Measurements from ENCODE around the gene JSRP1.

JSRP1 gene

GRCh38 chr19:2232286-2233151 lies 23.7 kb downstream of the JSRP1 start:
- Histone ChIP-seq H3K9ac (ENCODE audit: low read length) (no peak overlapping the region), H2AK5ac (ENCODE audit: low read length) (no peak overlapping the region), H3K56ac (ENCODE audit: low read length) (no peak overlapping the region), H3K23ac (ENCODE audit: low read length) (no peak overlapping the region), H3K18ac (ENCODE audit: low read length) (no peak overlapping the region), H3K79me1 (ENCODE audit: low read length) (peaks cover 12% of the 10 kb centered on the region), H3K4me3 (ENCODE audit: low read length) (no peak overlapping the region), H3K36me3 (ENCODE audit: control insufficient read depth, insufficient read depth, low read length) (peaks cover 4% of the 10 kb centered on the region), H3K27me3 (ENCODE audit: insufficient read depth, low read length, poor library complexity) (no peaks in the 10 kb centered on the region), H3K4me1 (ENCODE audit: control insufficient read depth, low read depth, low read length) (peaks cover under 1% of the 10 kb centered on the region), H4K8ac (ENCODE audit: low read depth, low read length) (no peak overlapping the region), H2BK5ac (ENCODE audit: low read length) (no peak overlapping the region), H2BK120ac (ENCODE audit: low read depth, low read length) (no peak overlapping the region), H3K27ac (ENCODE audit: low read depth, low read length) (no peak overlapping the region), H2BK15ac (replicated peaks; ENCODE audit: low read depth) (no peak overlapping the region), H3K4me2 (ENCODE audit: low read length) (no peak overlapping the region), H3K79me2 (ENCODE audit: control insufficient read depth, insufficient read depth, low read length) (peaks cover 28% of the 10 kb centered on the region), H4K5ac (ENCODE audit: low read length) (no peak overlapping the region), H3K4ac (ENCODE audit: low read depth, low read length) (no peak overlapping the region)
- no peak for DNase-seq
- WGBS (ENCODE audit: extremely low coverage, insufficient coverage, low lambda C conversion rate), result no CpG with 5 or more reads among the region's 30 CpGs

DNA sequence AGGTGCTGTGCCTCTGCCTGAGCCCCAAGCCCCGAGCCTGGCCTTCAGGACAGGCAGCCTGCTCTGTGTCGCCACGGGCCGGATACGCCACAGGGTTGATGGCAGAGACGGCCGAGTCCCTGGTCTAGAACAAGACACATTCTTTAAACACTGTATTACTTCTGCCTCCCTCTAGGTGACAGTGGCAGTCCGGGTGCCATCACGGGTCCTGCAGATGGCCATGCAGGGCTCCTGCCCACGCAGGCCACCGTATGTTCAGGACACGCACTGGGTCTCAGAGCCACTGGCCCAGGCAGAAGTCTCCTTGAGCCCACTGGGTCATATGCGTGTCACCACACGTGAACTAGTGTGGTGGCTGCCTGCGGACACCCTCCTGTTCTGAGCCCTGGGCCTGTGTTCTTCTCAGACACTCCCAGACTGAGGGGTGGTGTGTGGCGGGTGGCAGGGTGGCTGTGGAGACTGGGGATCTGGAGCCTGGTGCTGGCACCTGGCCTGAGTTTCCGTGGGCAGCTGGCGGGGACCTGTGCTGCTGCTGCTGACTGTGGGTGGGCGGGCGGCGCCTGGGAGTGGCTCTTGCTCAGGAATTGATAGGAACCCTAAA lies 24.5 kb downstream of the JSRP1 start:
- Histone ChIP-seq H2BK120ac (ENCODE audit: low read depth, low read length) (no peak overlapping the region), H3K4me2 (ENCODE audit: low read length) (no peak overlapping the region), H3K79me2 (ENCODE audit: control insufficient read depth, insufficient read depth, low read length) (peaks cover 22% of the 10 kb centered on the region), H3K4me3 (ENCODE audit: low read length) (no peak overlapping the region), H4K5ac (ENCODE audit: low read length) (no peak overlapping the region), H3K56ac (ENCODE audit: low read length) (no peak overlapping the region), H2BK5ac (ENCODE audit: low read length) (no peak overlapping the region), H3K27ac (ENCODE audit: low read depth, low read length) (no peak overlapping the region), H4K8ac (ENCODE audit: low read depth, low read length) (no peak overlapping the region), H3K36me3 (ENCODE audit: control insufficient read depth, insufficient read depth, low read length) (peaks cover 4% of the 10 kb centered on the region), H3K18ac (ENCODE audit: low read length) (no peak overlapping the region), H3K4me1 (ENCODE audit: control insufficient read depth, low read depth, low read length) (no peaks in the 10 kb centered on the region), H3K79me1 (ENCODE audit: low read length) (peaks cover 11% of the 10 kb centered on the region), H3K4ac (ENCODE audit: low read depth, low read length) (no peak overlapping the region), H3K9ac (ENCODE audit: low read length) (no peak overlapping the region), H3K23ac (ENCODE audit: low read length) (no peak overlapping the region), H2BK15ac (replicated peaks; ENCODE audit: low read depth) (no peak overlapping the region), H2AK5ac (ENCODE audit: low read length) (no peak overlapping the region), H3K27me3 (ENCODE audit: insufficient read depth, low read length, poor library complexity) (no peaks in the 10 kb centered on the region)
- WGBS (ENCODE audit: extremely low coverage, insufficient coverage, low lambda C conversion rate), result no CpG with 5 or more reads among the region's 21 CpGs
- DNase-seq, result peak; percentile 36

DNA sequence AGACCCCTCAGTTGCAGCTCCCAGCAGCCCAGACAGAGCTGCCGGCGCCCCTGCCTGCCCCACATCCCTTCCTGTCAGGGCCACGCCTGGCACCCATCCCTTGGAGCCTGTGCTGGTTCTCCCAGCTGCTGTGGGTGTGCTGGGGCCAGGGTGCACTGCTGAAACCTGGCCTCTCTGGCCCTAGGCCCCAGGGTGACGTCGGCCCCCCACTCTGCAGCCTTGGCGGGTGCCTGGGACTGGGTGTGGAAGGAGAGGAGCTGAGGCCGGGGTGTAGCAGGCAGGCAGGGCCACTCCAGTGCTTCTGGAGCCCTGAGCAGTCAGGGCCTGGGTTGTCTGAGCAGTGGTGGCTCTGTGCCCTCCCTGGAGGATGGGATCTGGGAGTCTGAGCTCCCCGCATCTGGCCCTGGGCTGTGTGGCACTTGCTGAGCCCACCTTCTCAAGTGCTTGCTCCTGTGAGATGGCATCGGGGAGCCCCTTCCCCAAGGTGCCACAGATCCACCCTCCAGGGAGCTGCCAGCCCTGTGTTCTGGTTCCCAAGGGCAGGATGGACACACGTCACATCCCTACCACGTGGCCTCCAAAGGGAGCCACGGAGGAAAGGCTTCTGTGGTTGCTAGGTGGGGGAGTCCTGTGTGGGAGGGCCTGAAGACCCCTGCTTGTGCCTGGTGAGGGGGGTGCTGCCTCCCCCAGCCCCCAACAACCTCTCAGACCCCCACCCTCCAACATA lies 25.2 kb downstream of the JSRP1 start:
- no CpG with 5 or more reads among the region's 12 CpGs for WGBS (ENCODE audit: extremely low coverage, insufficient coverage, low lambda C conversion rate)
- Histone ChIP-seq H3K9ac (ENCODE audit: low read length) (no peak overlapping the region), H3K18ac (ENCODE audit: low read length) (no peak overlapping the region), H2BK5ac (ENCODE audit: low read length) (no peak overlapping the region), H3K27ac (ENCODE audit: low read depth, low read length) (no peak overlapping the region), H4K5ac (ENCODE audit: low read length) (no peak overlapping the region), H3K4ac (ENCODE audit: low read depth, low read length) (no peak overlapping the region), H3K79me1 (ENCODE audit: low read length) (peaks cover 11% of the 10 kb centered on the region), H4K8ac (ENCODE audit: low read depth, low read length) (no peak overlapping the region), H2AK5ac (ENCODE audit: low read length) (no peak overlapping the region), H2BK15ac (replicated peaks; ENCODE audit: low read depth) (no peak overlapping the region), H3K56ac (ENCODE audit: low read length) (no peak overlapping the region), H3K79me2 (ENCODE audit: control insufficient read depth, insufficient read depth, low read length) (peaks cover 22% of the 10 kb centered on the region), H3K4me1 (ENCODE audit: control insufficient read depth, low read depth, low read length) (no peaks in the 10 kb centered on the region), H3K4me2 (ENCODE audit: low read length) (no peak overlapping the region), H2BK120ac (ENCODE audit: low read depth, low read length) (no peak overlapping the region), H3K23ac (ENCODE audit: low read length) (no peak overlapping the region), H3K27me3 (ENCODE audit: insufficient read depth, low read length, poor library complexity) (no peaks in the 10 kb centered on the region), H3K4me3 (ENCODE audit: low read length) (no peak overlapping the region), H3K36me3 (ENCODE audit: control insufficient read depth, insufficient read depth, low read length) (peaks cover 4% of the 10 kb centered on the region)
- DNase-seq, result no peak

GRCh38 chr19:2230033-2230531 lies 26.1 kb downstream of the JSRP1 start:
- no peak for DNase-seq
- Histone ChIP-seq H3K18ac (ENCODE audit: low read length) (no peak overlapping the region), H2AK5ac (ENCODE audit: low read length) (no peak overlapping the region), H3K56ac (ENCODE audit: low read length) (no peak overlapping the region), H3K27me3 (ENCODE audit: insufficient read depth, low read length, poor library complexity) (no peaks in the 10 kb centered on the region), H3K23ac (ENCODE audit: low read length) (no peak overlapping the region), H2BK120ac (ENCODE audit: low read depth, low read length) (no peak overlapping the region), H3K4me2 (ENCODE audit: low read length) (no peak overlapping the region), H3K27ac (ENCODE audit: low read depth, low read length) (no peak overlapping the region), H4K8ac (ENCODE audit: low read depth, low read length) (no peak overlapping the region), H3K4me1 (ENCODE audit: control insufficient read depth, low read depth, low read length) (no peaks in the 10 kb centered on the region), H3K4ac (ENCODE audit: low read depth, low read length) (no peak overlapping the region), H3K79me1 (ENCODE audit: low read length) (peaks cover 11% of the 10 kb centered on the region), H4K5ac (ENCODE audit: low read length) (no peak overlapping the region), H2BK5ac (ENCODE audit: low read length) (no peak overlapping the region), H3K79me2 (ENCODE audit: control insufficient read depth, insufficient read depth, low read length) (peaks cover 15% of the 10 kb centered on the region), H3K9ac (ENCODE audit: low read length) (no peak overlapping the region), H2BK15ac (replicated peaks; ENCODE audit: low read depth) (no peak overlapping the region), H3K4me3 (ENCODE audit: low read length) (no peak overlapping the region), H3K36me3 (ENCODE audit: control insufficient read depth, insufficient read depth, low read length) (peaks cover 4% of the 10 kb centered on the region)
- no CpG with 5 or more reads among the region's 43 CpGs for WGBS (ENCODE audit: extremely low coverage, insufficient coverage, low lambda C conversion rate)

GRCh38 chr19:2229103-2230032 lies 26.8 kb downstream of the JSRP1 start:
- H3K18ac ChIP-seq (ENCODE audit: low read length), result no peak overlapping the region
- no peak overlapping the region for H4K8ac ChIP-seq (ENCODE audit: low read depth, low read length)
- no peak overlapping the region for H3K4me2 ChIP-seq (ENCODE audit: low read length)
- H2AK5ac ChIP-seq (ENCODE audit: low read length), result no peak overlapping the region
- no peak overlapping the region for H4K5ac ChIP-seq (ENCODE audit: low read length)
- no peak overlapping the region for H3K9ac ChIP-seq (ENCODE audit: low read length)
- no CpG with 5 or more reads among the region's 45 CpGs for WGBS (ENCODE audit: extremely low coverage, insufficient coverage, low lambda C conversion rate)
- DNase-seq, result no peak
- H2BK120ac ChIP-seq (ENCODE audit: low read depth, low read length), result no peak overlapping the region
- H3K36me3 ChIP-seq (ENCODE audit: control insufficient read depth, insufficient read depth, low read length), result peaks cover 7% of the 10 kb centered on the region
- H3K79me2 ChIP-seq (ENCODE audit: control insufficient read depth, insufficient read depth, low read length), result peaks cover 8% of the 10 kb centered on the region
- peaks cover 9% of the 10 kb centered on the region for H3K79me1 ChIP-seq (ENCODE audit: low read length)
- no peaks in the 10 kb centered on the region for H3K4me1 ChIP-seq (ENCODE audit: control insufficient read depth, low read depth, low read length)
- H3K56ac ChIP-seq (ENCODE audit: low read length), result no peak overlapping the region
- no peak overlapping the region for H3K4me3 ChIP-seq (ENCODE audit: low read length)
- no peak overlapping the region for H3K23ac ChIP-seq (ENCODE audit: low read length)
- no peak overlapping the region for H2BK15ac ChIP-seq (replicated peaks; ENCODE audit: low read depth)
- H3K4ac ChIP-seq (ENCODE audit: low read depth, low read length), result no peak overlapping the region
- H3K27ac ChIP-seq (ENCODE audit: low read depth, low read length), result no peak overlapping the region
- no peaks in the 10 kb centered on the region for H3K27me3 ChIP-seq (ENCODE audit: insufficient read depth, low read length, poor library complexity)
- H2BK5ac ChIP-seq (ENCODE audit: low read length), result no peak overlapping the region
